T-helper 1 cell treated with Interleukin-12 subunit alpha and Interleukin-12 subunit beta and Interleukin-4 antibody, amounts not matched to agents 30 ng/mL and 1 ng/mL, for 36 hours (primary cell): ENCODE results near the gene MKKS. TPM values are rescaled to one million over a fixed set of nuclear protein-coding genes. Genes with fewer than 3 reads are reported as not detected.
"Not testable (repeated sequence)": the region's sequence is repeated elsewhere in the genome, so short reads cannot be mapped to it uniquely, and the experiment has no call there.

Source experiments
- intact Hi-C: fragments of 100-400 bp; cut with micrococcal nuclease; formaldehyde crosslinking; loops from one replicate; pipeline ENCODE4 v1.15.1; 2024
- total RNA-seq: library from RNA; stranded (reverse); gene quantifications from 2 replicates; pipeline ENCODE4 v1.2.3, GENCODE V29; 2022

Gene MKKS
- total RNA-seq, 1 donor from 2014 or later, result 7.3 TPM

- intact Hi-C loops, result not testable (repeated sequence)
These were observed 16.8 kb downstream of the MKKS start for GRCh38 chr20:10417218-10417617.

GRCh38 chr20:10415013-10415650 lies 18.9 kb downstream of the MKKS start:
- intact Hi-C loops, result no loop called here

- intact Hi-C loops, result no loop called here
These were observed 21.2 kb downstream of the MKKS start for GRCh38 chr20:10412591-10413408.

GRCh38 chr20:10411673-10412072 lies 22.3 kb downstream of the MKKS start:
- intact Hi-C loops, result no loop called here

GRCh38 chr20:10408108-10408813 lies 25.8 kb downstream of the MKKS start:
- intact Hi-C loops, result no loop called here

- intact Hi-C loops, result no loop called here
These were observed 29.0 kb downstream of the MKKS start for GRCh38 chr20:10404959-10405530.

- intact Hi-C loops, result no loop called here
These were observed 29.9 kb downstream of the MKKS start for GRCh38 chr20:10404023-10404628.

GRCh38 chr20:10402938-10403608 lies 30.9 kb downstream of the MKKS start:
- intact Hi-C loops, result no loop called here

GRCh38 chr20:10398834-10399369 lies 35.1 kb downstream of the MKKS start:
- intact Hi-C loops, result no loop called here

- intact Hi-C loops, result not testable (repeated sequence)
These were observed 39.3 kb downstream of the MKKS start for GRCh38 chr20:10394752-10395151.

GRCh38 chr20:10390709-10391108 lies 43.3 kb downstream of the MKKS start:
- intact Hi-C loops, result no loop called here

- intact Hi-C loops, result no loop called here
These were observed 45.4 kb downstream of the MKKS start for GRCh38 chr20:10388597-10388996.

GRCh38 chr20:10387686-10388085 lies 46.3 kb downstream of the MKKS start:
- intact Hi-C loops, result no loop called here

- intact Hi-C loops, result no loop called here
These were observed 48.0 kb downstream of the MKKS start for GRCh38 chr20:10385850-10386544.

GRCh38 chr20:10381477-10381876 lies 52.5 kb downstream of the MKKS start:
- intact Hi-C loops, result no loop called here

GRCh38 chr20:10379761-10380160 lies 54.3 kb downstream of the MKKS start:
- intact Hi-C loops, result no loop called here

- intact Hi-C loops, result no loop called here
These were observed 57.5 kb downstream of the MKKS start for GRCh38 chr20:10376270-10377075.

GRCh38 chr20:10375191-10375590 lies 58.8 kb downstream of the MKKS start:
- intact Hi-C loops, result no loop called here

GRCh38 chr20:10374036-10374435 lies 60.0 kb downstream of the MKKS start:
- intact Hi-C loops, result no loop called here
